ENCODE data around the gene ERF. TPM values are rescaled to one million over a fixed set of nuclear protein-coding genes. Genes with fewer than 3 reads are reported as not detected.

Gene ERF
- polyA plus RNA-seq, 1 donor from 2014 or later: 3.8 TPM

GRCh38 chr19:42268704-42269477 is 14.0 kb upstream of the ERF start, which contains the start of gene CIC:
Gene CIC, plus strand, starts transcription at chr19:42269252. Its CDS starts 2,532 bp downstream, at chr19:42271784.
- Histone ChIP-seq H3K4me3 (ENCODE audit: low read length) (peak within 1 kb of the TSS; percentile 73), H3F3A (ENCODE audit: insufficient read depth, low read length, poor library complexity, severe bottlenecking) (no peaks in the 10 kb centered on the region), H3K27ac (ENCODE audit: low read length) (peak within 1 kb of the TSS; percentile 97), H3K9me2 (ENCODE audit: insufficient read depth, low read length) (no peaks in the 10 kb centered on the region), H3K4me2 (ENCODE audit: low read length) (peak within 1 kb of the TSS; percentile 91), H3K27me3 (ENCODE audit: insufficient read depth, low read depth, low read length) (no peaks in the 10 kb centered on the region), H4K20me1 (ENCODE audit: insufficient read depth) (no peaks in the 10 kb centered on the region), H3K9ac (ENCODE audit: low read length) (peak within 1 kb of the TSS; percentile 93), H3K79me2 (replicated peaks; ENCODE audit: insufficient read depth, low read length) (peaks cover 25% of the 10 kb centered on the region), H3K9me3 (ENCODE audit: low read length) (no peaks in the 10 kb centered on the region), H3K36me3 (ENCODE audit: insufficient read depth, low read length) (no peaks in the 10 kb centered on the region), H2AFZ (ENCODE audit: low read depth, low read length) (peak within 1 kb of the TSS; percentile 56)
- TF ChIP-seq, protein P1, sequence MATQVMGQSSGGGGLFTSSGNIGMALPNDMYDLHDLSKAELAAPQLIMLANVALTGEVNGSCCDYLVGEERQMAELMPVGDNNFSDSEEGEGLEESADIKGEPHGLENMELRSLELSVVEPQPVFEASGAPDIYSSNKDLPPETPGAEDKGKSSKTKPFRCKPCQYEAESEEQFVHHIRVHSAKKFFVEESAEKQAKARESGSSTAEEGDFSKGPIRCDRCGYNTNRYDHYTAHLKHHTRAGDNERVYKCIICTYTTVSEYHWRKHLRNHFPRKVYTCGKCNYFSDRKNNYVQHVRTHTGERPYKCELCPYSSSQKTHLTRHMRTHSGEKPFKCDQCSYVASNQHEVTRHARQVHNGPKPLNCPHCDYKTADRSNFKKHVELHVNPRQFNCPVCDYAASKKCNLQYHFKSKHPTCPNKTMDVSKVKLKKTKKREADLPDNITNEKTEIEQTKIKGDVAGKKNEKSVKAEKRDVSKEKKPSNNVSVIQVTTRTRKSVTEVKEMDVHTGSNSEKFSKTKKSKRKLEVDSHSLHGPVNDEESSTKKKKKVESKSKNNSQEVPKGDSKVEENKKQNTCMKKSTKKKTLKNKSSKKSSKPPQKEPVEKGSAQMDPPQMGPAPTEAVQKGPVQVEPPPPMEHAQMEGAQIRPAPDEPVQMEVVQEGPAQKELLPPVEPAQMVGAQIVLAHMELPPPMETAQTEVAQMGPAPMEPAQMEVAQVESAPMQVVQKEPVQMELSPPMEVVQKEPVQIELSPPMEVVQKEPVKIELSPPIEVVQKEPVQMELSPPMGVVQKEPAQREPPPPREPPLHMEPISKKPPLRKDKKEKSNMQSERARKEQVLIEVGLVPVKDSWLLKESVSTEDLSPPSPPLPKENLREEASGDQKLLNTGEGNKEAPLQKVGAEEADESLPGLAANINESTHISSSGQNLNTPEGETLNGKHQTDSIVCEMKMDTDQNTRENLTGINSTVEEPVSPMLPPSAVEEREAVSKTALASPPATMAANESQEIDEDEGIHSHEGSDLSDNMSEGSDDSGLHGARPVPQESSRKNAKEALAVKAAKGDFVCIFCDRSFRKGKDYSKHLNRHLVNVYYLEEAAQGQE (IDR thresholded peaks at IDR 0.05; ENCODE audit: borderline replicate concordance): peak; percentile 57
- TF ChIP-seq TAF1 (IDR thresholded peaks at IDR 0.05; ENCODE audit: low read depth) (no peak), SMC3 (conservative IDR thresholded peaks at IDR 0.05; ENCODE audit: poor library complexity) (no peak), RAD21 (conservative IDR thresholded peaks at IDR 0.05) (no peak), EZH2 (IDR thresholded peaks at IDR 0.05; ENCODE audit: borderline replicate concordance, insufficient read depth, low read length, poor library complexity, severe bottlenecking) (no peak), POLR2AphosphoS5 (IDR thresholded peaks at IDR 0.05) (peak; percentile 21), EP300 (conservative IDR thresholded peaks at IDR 0.05; ENCODE audit: poor library complexity, severe bottlenecking) (no peak), MXI1 (conservative IDR thresholded peaks at IDR 0.05; ENCODE audit: poor library complexity, severe bottlenecking) (peak; percentile 16)
- TF ChIP-seq, protein P2, sequence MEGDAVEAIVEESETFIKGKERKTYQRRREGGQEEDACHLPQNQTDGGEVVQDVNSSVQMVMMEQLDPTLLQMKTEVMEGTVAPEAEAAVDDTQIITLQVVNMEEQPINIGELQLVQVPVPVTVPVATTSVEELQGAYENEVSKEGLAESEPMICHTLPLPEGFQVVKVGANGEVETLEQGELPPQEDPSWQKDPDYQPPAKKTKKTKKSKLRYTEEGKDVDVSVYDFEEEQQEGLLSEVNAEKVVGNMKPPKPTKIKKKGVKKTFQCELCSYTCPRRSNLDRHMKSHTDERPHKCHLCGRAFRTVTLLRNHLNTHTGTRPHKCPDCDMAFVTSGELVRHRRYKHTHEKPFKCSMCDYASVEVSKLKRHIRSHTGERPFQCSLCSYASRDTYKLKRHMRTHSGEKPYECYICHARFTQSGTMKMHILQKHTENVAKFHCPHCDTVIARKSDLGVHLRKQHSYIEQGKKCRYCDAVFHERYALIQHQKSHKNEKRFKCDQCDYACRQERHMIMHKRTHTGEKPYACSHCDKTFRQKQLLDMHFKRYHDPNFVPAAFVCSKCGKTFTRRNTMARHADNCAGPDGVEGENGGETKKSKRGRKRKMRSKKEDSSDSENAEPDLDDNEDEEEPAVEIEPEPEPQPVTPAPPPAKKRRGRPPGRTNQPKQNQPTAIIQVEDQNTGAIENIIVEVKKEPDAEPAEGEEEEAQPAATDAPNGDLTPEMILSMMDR (IDR thresholded peaks at IDR 0.05; ENCODE audit: poor library complexity, severe bottlenecking): peak; percentile 48

DNA sequence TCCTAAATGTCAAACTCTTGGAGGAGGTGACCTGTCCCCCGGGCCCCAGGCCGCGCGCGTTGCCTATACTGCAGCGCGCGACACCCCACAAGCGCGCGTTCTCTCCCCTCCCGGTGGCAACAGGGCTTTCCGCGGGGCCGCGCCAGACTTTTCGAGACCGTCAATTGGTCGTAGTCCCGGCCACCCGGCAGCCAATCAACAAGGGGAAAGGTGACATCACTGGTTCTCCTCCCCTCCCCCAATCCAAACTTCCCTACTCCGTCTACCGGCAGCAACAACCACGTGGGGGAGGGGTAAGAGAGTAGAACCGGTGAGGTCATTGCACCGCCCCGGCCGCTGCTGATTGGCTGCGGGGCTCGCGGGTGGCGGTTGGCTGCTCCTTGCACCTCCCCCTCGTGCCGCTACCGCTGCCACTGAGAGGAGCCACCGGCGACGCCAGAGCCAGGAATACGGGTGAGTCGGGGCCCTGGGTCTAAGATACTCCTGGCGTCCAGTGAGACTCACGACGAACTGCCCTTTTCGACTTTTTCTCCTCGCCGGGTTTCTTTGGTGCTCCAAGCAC is 13.3 kb upstream of the ERF start:
- peak overlapping the region; percentile 56 for H2AFZ ChIP-seq (ENCODE audit: low read depth, low read length)
- no peaks in the 10 kb centered on the region for H3F3A ChIP-seq (ENCODE audit: insufficient read depth, low read length, poor library complexity, severe bottlenecking)
- H3K4me3 ChIP-seq (ENCODE audit: low read length): peak overlapping the region; percentile 73
- H3K4me2 ChIP-seq (ENCODE audit: low read length): peak overlapping the region; percentile 83
- H3K9me2 ChIP-seq (ENCODE audit: insufficient read depth, low read length): no peaks in the 10 kb centered on the region
- TF ChIP-seq EZH2 (IDR thresholded peaks at IDR 0.05; ENCODE audit: borderline replicate concordance, insufficient read depth, low read length, poor library complexity, severe bottlenecking): no peak
- peak; percentile 91 for TF ChIP-seq POLR2AphosphoS5 (IDR thresholded peaks at IDR 0.05)
- peak; percentile 79 for TF ChIP-seq MXI1 (conservative IDR thresholded peaks at IDR 0.05; ENCODE audit: poor library complexity, severe bottlenecking)
- TF ChIP-seq, protein P2 (IDR thresholded peaks at IDR 0.05; ENCODE audit: poor library complexity, severe bottlenecking): no peak
- TF ChIP-seq, protein P1 (IDR thresholded peaks at IDR 0.05; ENCODE audit: borderline replicate concordance): peak; percentile 28
- peak; percentile 91 for TF ChIP-seq EP300 (conservative IDR thresholded peaks at IDR 0.05; ENCODE audit: poor library complexity, severe bottlenecking)
- peak; percentile 41 for TF ChIP-seq SMC3 (conservative IDR thresholded peaks at IDR 0.05; ENCODE audit: poor library complexity)
- peak; percentile 39 for TF ChIP-seq RAD21 (conservative IDR thresholded peaks at IDR 0.05)
- TF ChIP-seq TAF1 (IDR thresholded peaks at IDR 0.05; ENCODE audit: low read depth): peak; percentile 45
- no peaks in the 10 kb centered on the region for H3K36me3 ChIP-seq (ENCODE audit: insufficient read depth, low read length)
- H3K9me3 ChIP-seq (ENCODE audit: low read length): no peaks in the 10 kb centered on the region
- no peaks in the 10 kb centered on the region for H3K27me3 ChIP-seq (ENCODE audit: insufficient read depth, low read depth, low read length)
- peak overlapping the region; percentile 93 for H3K9ac ChIP-seq (ENCODE audit: low read length)
- H4K20me1 ChIP-seq (ENCODE audit: insufficient read depth): no peaks in the 10 kb centered on the region
- H3K79me2 ChIP-seq (replicated peaks; ENCODE audit: insufficient read depth, low read length): peaks cover 25% of the 10 kb centered on the region
- peak overlapping the region; percentile 97 for H3K27ac ChIP-seq (ENCODE audit: low read length)
